ENCODE results near the gene TUBGCP2. TPM values are rescaled to one million over a fixed set of nuclear protein-coding genes. Genes with fewer than 3 reads are reported as not detected.
A peak's percentile ranks its signal among the peaks of the same experiment; 100 is the strongest.

Gene TUBGCP2
- total RNA-seq, 1 donor from 2014 or later, result 56.2 TPM

GRCh38 chr10:133341983-133342382, 33.3 kb upstream of the TUBGCP2 start:
- Histone ChIP-seq H3K9ac (ENCODE audit: low read length) (no peak overlapping the region), H3K27ac (ENCODE audit: low read depth, low read length) (no peak overlapping the region), H3K4me3 (ENCODE audit: insufficient read depth, low read depth, low read length) (no peak overlapping the region), H3K9me3 (ENCODE audit: insufficient read depth, low read depth, low read length) (no peaks in the 10 kb centered on the region), H3K4me1 (ENCODE audit: insufficient read depth, low read length) (no peaks in the 10 kb centered on the region), H3K36me3 (ENCODE audit: insufficient read depth, low read length) (no peaks in the 10 kb centered on the region), H3K4me2 (ENCODE audit: low read length) (no peak overlapping the region), H3K79me2 (ENCODE audit: insufficient read depth, low read length) (no peaks in the 10 kb centered on the region), H4K20me1 (ENCODE audit: insufficient read depth, low read length) (no peaks in the 10 kb centered on the region), H2AFZ (ENCODE audit: low read depth, low read length) (no peak overlapping the region), H3K27me3 (ENCODE audit: insufficient read depth, low read length) (peaks cover 12% of the 10 kb centered on the region)
- FAIRE-seq, result no peak
- H3K4me1 Mint-ChIP-seq (ENCODE audit: low read depth, unreplicated experiment), result peaks cover 8% of the 10 kb centered on the region
- H3K4me3 Mint-ChIP-seq (ENCODE audit: unreplicated experiment), result no peak overlapping the region
- peaks cover 2% of the 10 kb centered on the region for H3K9me3 Mint-ChIP-seq (ENCODE audit: unreplicated experiment)
- peak overlapping the region; percentile 13 for H3K27ac Mint-ChIP-seq (ENCODE audit: unreplicated experiment)
- TF ChIP-seq EZH2 (IDR thresholded peaks at IDR 0.05; ENCODE audit: insufficient read depth, low read length) (no peak), CTCF (IDR thresholded peaks at IDR 0.05; ENCODE audit: insufficient read depth, low read depth, low read length) (no peak)
- DNase-seq (ENCODE audit: low read depth), result no peak
- H3K27me3 Mint-ChIP-seq (ENCODE audit: low read depth, unreplicated experiment), result peaks cover 10% of the 10 kb centered on the region
- H3K36me3 Mint-ChIP-seq (ENCODE audit: low read depth, unreplicated experiment), result peaks cover 2% of the 10 kb centered on the region

- Histone ChIP-seq H3K27ac (ENCODE audit: low read depth, low read length) (no peak overlapping the region), H3K4me3 (ENCODE audit: insufficient read depth, low read depth, low read length) (no peak overlapping the region), H2AFZ (ENCODE audit: low read depth, low read length) (no peak overlapping the region), H3K4me1 (ENCODE audit: insufficient read depth, low read length) (peaks cover 10% of the 10 kb centered on the region), H3K79me2 (ENCODE audit: insufficient read depth, low read length) (no peaks in the 10 kb centered on the region), H3K9me3 (ENCODE audit: insufficient read depth, low read depth, low read length) (no peaks in the 10 kb centered on the region), H3K36me3 (ENCODE audit: insufficient read depth, low read length) (no peaks in the 10 kb centered on the region), H3K27me3 (ENCODE audit: insufficient read depth, low read length) (peaks cover 20% of the 10 kb centered on the region), H4K20me1 (ENCODE audit: insufficient read depth, low read length) (no peaks in the 10 kb centered on the region), H3K9ac (ENCODE audit: low read length) (no peak overlapping the region), H3K4me2 (ENCODE audit: low read length) (no peak overlapping the region)
- H3K4me3 Mint-ChIP-seq (ENCODE audit: unreplicated experiment), result no peak overlapping the region
- no peak for FAIRE-seq
- peaks cover 11% of the 10 kb centered on the region for H3K27me3 Mint-ChIP-seq (ENCODE audit: low read depth, unreplicated experiment)
- DNase-seq (ENCODE audit: low read depth), result no peak
- H3K4me1 Mint-ChIP-seq (ENCODE audit: low read depth, unreplicated experiment), result peaks cover 8% of the 10 kb centered on the region
- no peak overlapping the region for H3K27ac Mint-ChIP-seq (ENCODE audit: unreplicated experiment)
- no peaks in the 10 kb centered on the region for H3K9me3 Mint-ChIP-seq (ENCODE audit: unreplicated experiment)
- peaks cover 2% of the 10 kb centered on the region for H3K36me3 Mint-ChIP-seq (ENCODE audit: low read depth, unreplicated experiment)
- TF ChIP-seq CTCF (IDR thresholded peaks at IDR 0.05; ENCODE audit: insufficient read depth, low read depth, low read length), result no peak
- TF ChIP-seq EZH2 (IDR thresholded peaks at IDR 0.05; ENCODE audit: insufficient read depth, low read length), result no peak
These were observed 31.2 kb upstream of the TUBGCP2 start for GRCh38 chr10:133339708-133340380.
